H9 (cell line): ENCODE results near the gene DYNC2H1. TPM values are rescaled to one million over a fixed set of nuclear protein-coding genes. Genes with fewer than 3 reads are reported as not detected.
A peak's percentile ranks its signal among the peaks of the same experiment; 100 is the strongest.

Experiments
- DNase-seq: peaks from one replicate; pipeline ENCODE4 v3.0.0-alpha.2; 2017
- H2AFZ ChIP-seq: one replicate; pipeline ENCODE4 v1.6.1; 2013; ENCODE audit warnings: mild to moderate bottlenecking, low read length, control low read depth, moderate library complexity
- H2AK5ac ChIP-seq: 2 replicates; pipeline ENCODE4 v1.6.1; 2013; ENCODE audit warnings: low read length, control low read depth, mixed read lengths; ENCODE audit not compliant: insufficient read length
- H2BK120ac ChIP-seq: one replicate; pipeline ENCODE4 v1.6.1; 2013; ENCODE audit warnings: low read depth, mild to moderate bottlenecking, low read length, control low read depth, inconsistent platforms; ENCODE audit not compliant: poor library complexity, severe bottlenecking
- H2BK12ac ChIP-seq: 2 replicates; pipeline ENCODE4 v1.6.1; 2013; ENCODE audit warnings: low read length, control low read depth, mixed read lengths, low read depth; ENCODE audit not compliant: insufficient read length
- H2BK15ac ChIP-seq: 2 replicates; pipeline ENCODE4 v1.6.1; 2013; ENCODE audit warnings: low read depth, low read length, control low read depth
- H2BK20ac ChIP-seq: one replicate; pipeline ENCODE4 v1.6.1; 2013; ENCODE audit warnings: low read depth, mild to moderate bottlenecking, low read length, control low read depth, inconsistent platforms; ENCODE audit not compliant: poor library complexity, severe bottlenecking
- H2BK5ac ChIP-seq: 2 replicates; pipeline ENCODE4 v1.6.1; 2013; ENCODE audit warnings: low read length, control low read depth, mixed read lengths; ENCODE audit not compliant: insufficient read length
- H3K14ac ChIP-seq: 2 replicates; pipeline ENCODE4 v1.6.1; 2013; ENCODE audit warnings: low read length, control low read depth; ENCODE audit not compliant: insufficient read depth
- H3K18ac ChIP-seq: 2 replicates; pipeline ENCODE4 v1.6.1; 2013; ENCODE audit warnings: low read depth, mild to moderate bottlenecking, mixed read lengths, low read length, control low read depth; ENCODE audit not compliant: insufficient read length
- H3K23ac ChIP-seq: 2 replicates; pipeline ENCODE4 v1.6.1; 2013; ENCODE audit warnings: low read length, control low read depth, mixed read lengths, low read depth; ENCODE audit not compliant: insufficient read length
- H3K23me2 ChIP-seq: 2 replicates; pipeline ENCODE4 v1.6.1; 2013; ENCODE audit warnings: low read depth, mild to moderate bottlenecking, mixed read lengths, low read length, control low read depth; ENCODE audit not compliant: insufficient read length, poor library complexity, severe bottlenecking
- H3K27ac ChIP-seq: 2 replicates; pipeline ENCODE4 v1.5.1; 2013; ENCODE audit warnings: low read length, control low read depth, mixed read lengths, low read depth; ENCODE audit not compliant: insufficient read length
- H3K27me3 ChIP-seq: 2 replicates; pipeline ENCODE4 v1.6.1; 2013; ENCODE audit warnings: low read length, control low read depth, inconsistent platforms; ENCODE audit not compliant: insufficient read depth
- H3K4ac ChIP-seq: 2 replicates; pipeline ENCODE4 v1.6.1; 2013; ENCODE audit warnings: low read depth, mild to moderate bottlenecking, control low read depth, inconsistent platforms, low read length, moderate library complexity
- H3K4me1 ChIP-seq: 2 replicates; pipeline ENCODE4 v1.6.1; 2013; ENCODE audit warnings: low read length, control low read depth, inconsistent platforms; ENCODE audit not compliant: insufficient read depth
- H3K4me2 ChIP-seq: 2 replicates; pipeline ENCODE4 v1.6.1; 2013; ENCODE audit warnings: low read length, control low read depth, mixed read lengths; ENCODE audit not compliant: insufficient read length, insufficient read depth
- H3K56ac ChIP-seq: 2 replicates; pipeline ENCODE4 v1.6.1; 2013; ENCODE audit warnings: low read depth, mild to moderate bottlenecking, mixed read lengths, low read length, control low read depth; ENCODE audit not compliant: insufficient read length
- H3K79me1 ChIP-seq: 2 replicates; pipeline ENCODE4 v1.6.1; 2013; ENCODE audit warnings: low read depth, mild to moderate bottlenecking, moderate library complexity, low read length, control low read depth, inconsistent platforms; ENCODE audit not compliant: insufficient read depth, poor library complexity, severe bottlenecking
- H3K79me2 ChIP-seq: 2 replicates; pipeline ENCODE4 v1.6.1; 2013; ENCODE audit warnings: low read length, control low read depth, inconsistent platforms; ENCODE audit not compliant: insufficient read depth
- H3K9ac ChIP-seq: 2 replicates; pipeline ENCODE4 v1.6.1; 2013; ENCODE audit warnings: low read length, control low read depth, mixed read lengths; ENCODE audit not compliant: insufficient read length; ENCODE audit errors: extremely low read depth
- H3K9me3 ChIP-seq: one replicate; pipeline ENCODE4 v1.6.1; 2013; ENCODE audit warnings: low read depth, low read length, inconsistent platforms; ENCODE audit not compliant: control insufficient read depth
- H3T11ph ChIP-seq: one replicate; pipeline ENCODE4 v1.6.1; 2013; ENCODE audit warnings: mild to moderate bottlenecking, low read length, control low read depth, inconsistent platforms
- H4K20me1 ChIP-seq: one replicate; pipeline ENCODE4 v1.6.1; 2013; ENCODE audit not compliant: control insufficient read depth, insufficient read length, insufficient read depth
- H4K5ac ChIP-seq: 2 replicates; pipeline ENCODE4 v1.6.1; 2013; ENCODE audit warnings: low read depth, mild to moderate bottlenecking, mixed read lengths, low read length, control low read depth; ENCODE audit not compliant: insufficient read length
- H4K8ac ChIP-seq: replicated peaks from 2 replicates; pipeline ENCODE4 v1.6.1; 2013; ENCODE audit warnings: low read length, control low read depth, mixed read lengths, low read depth; ENCODE audit not compliant: insufficient read length
- H4K91ac ChIP-seq: 2 replicates; pipeline ENCODE4 v1.6.1; 2013; ENCODE audit warnings: low read depth, mild to moderate bottlenecking, moderate library complexity, mixed read lengths, low read length, control low read depth; ENCODE audit not compliant: insufficient read length
- H3K27ac Mint-ChIP-seq, 3 experiments: 2 replicates in 2 of 3; 3 replicates in 1 of 3; pipeline ENCODE4 v1.8.0; 2020 to 2021; ENCODE audit warnings: mixed read lengths in 3 of 3, mild to moderate bottlenecking in 1 of 3, moderate library complexity in 1 of 3
- H3K27me3 Mint-ChIP-seq: 2 replicates; pipeline ENCODE4 v1.8.0; 2021; ENCODE audit warnings: low read depth, mild to moderate bottlenecking, moderate library complexity, mixed read lengths
- H3K36me3 Mint-ChIP-seq, 3 experiments: 2 replicates in 2 of 3; 3 replicates in 1 of 3; pipeline ENCODE4 v1.8.0; 2020 to 2021; ENCODE audit warnings: low read depth in 3 of 3, mixed read lengths in 3 of 3; ENCODE audit not compliant: insufficient read depth in 1 of 3
- H3K4me1 Mint-ChIP-seq, 2 experiments: 2 replicates each; pipeline ENCODE4 v1.8.0; 2020; ENCODE audit warnings: mixed read lengths in 2 of 2
- H3K4me3 Mint-ChIP-seq, 2 experiments: 2 replicates in 1 of 2; 3 replicates in 1 of 2; pipeline ENCODE4 v1.8.0; 2020 to 2021; ENCODE audit warnings: mild to moderate bottlenecking in 2 of 2, mixed read lengths in 2 of 2, moderate library complexity in 1 of 2
- H3K9me3 Mint-ChIP-seq, 2 experiments: 2 replicates in 1 of 2; 3 replicates in 1 of 2; pipeline ENCODE4 v1.8.0; 2020; ENCODE audit warnings: mild to moderate bottlenecking in 2 of 2, mixed read lengths in 2 of 2, moderate library complexity in 1 of 2
- CTCF ChIP-seq: fragments of 200-600 bp; sonication (generic); conservative IDR thresholded peaks from 3 replicates; pipeline ENCODE4 v1.8.0; 2021; ENCODE audit warnings: antibody characterized with exemption, mild to moderate bottlenecking
- WGBS: extraction: QIAGEN DNeasy Blood & Tissue Kit; methylation state at CpG from one replicate; pipeline ENCODE4 v1.1.7; 2013; ENCODE audit warnings: missing lambda C conversion rate, low lambda C conversion rate, mixed read lengths; ENCODE audit not compliant: insufficient read length; ENCODE audit errors: extremely low coverage; 5-methylcytosine and 5-hydroxymethylcytosine counted together
- total RNA-seq: library from RNA; stranded (reverse); gene quantifications from 2 replicates; pipeline ENCODE4 v1.2.1, GENCODE V29; 2021

Gene DYNC2H1
- total RNA-seq, 1 experiment from 2014 or later = 13.2 TPM

DNA sequence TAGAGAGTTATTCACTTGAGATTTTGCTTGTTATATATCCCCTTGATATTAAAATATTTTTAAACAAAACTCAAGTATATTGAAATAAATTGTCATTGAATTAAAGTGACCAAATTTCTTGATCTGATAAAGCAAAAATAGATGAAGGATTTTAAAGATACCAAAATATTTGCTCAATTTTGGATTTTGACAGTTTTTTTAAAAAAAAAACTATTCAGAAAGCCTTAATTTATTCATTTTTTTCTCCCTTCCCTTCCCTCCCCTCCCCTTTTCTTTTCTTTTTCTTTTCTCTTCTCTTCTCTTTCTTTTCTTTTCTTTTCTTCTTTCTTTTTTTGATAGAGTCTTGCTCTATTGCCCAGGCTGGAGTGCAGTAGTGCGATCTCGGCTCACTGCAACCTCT is 163.7 kb downstream of the DYNC2H1 start:
- Histone ChIP-seq H2BK15ac (no peak overlapping the region), H4K20me1 (no peaks in the 10 kb centered on the region), H3K9me3 (no peaks in the 10 kb centered on the region), H3K9ac (no peak overlapping the region), H2BK5ac (no peak overlapping the region), H3K4ac (no peak overlapping the region), H3K18ac (no peak overlapping the region), H3K4me2 (no peak overlapping the region), H4K5ac (no peak overlapping the region), H3K23me2 (no peaks in the 10 kb centered on the region), H3K79me2 (no peaks in the 10 kb centered on the region), H3K27ac (no peak overlapping the region), H3K4me1 (no peaks in the 10 kb centered on the region), H3T11ph (no peak overlapping the region), H4K91ac (no peak overlapping the region), H2BK12ac (no peak overlapping the region), H3K79me1 (no peaks in the 10 kb centered on the region), H3K27me3 (no peaks in the 10 kb centered on the region), H3K56ac (no peak overlapping the region), H3K23ac (no peak overlapping the region), H2AK5ac (no peak overlapping the region), H2BK120ac (no peak overlapping the region), H4K8ac (no peak overlapping the region), H3K14ac (no peak overlapping the region), H2BK20ac (no peak overlapping the region), H2AFZ (no peak overlapping the region)
- Mint-ChIP-seq H3K9me3 (no peaks in the 10 kb centered on the region; a peak in 1 of 5 replicates), H3K27me3 (no peaks in the 10 kb centered on the region), H3K4me1 (no peaks in the 10 kb centered on the region), H3K4me3 (no peak overlapping the region), H3K36me3 (peaks cover 0 to 2% (median 0%) of the 10 kb centered on the region in 3 experiments; a peak in 1 of 7 replicates), H3K27ac (peak overlapping the region in 1 of 3 experiments; percentile 62; a peak in 1 of 7 replicates)
- no peak for DNase-seq
- TF ChIP-seq CTCF = no peak
- WGBS = no CpG with 5 or more reads among the region's 2 CpGs
